Fibroblast of lung (primary cell): Measurements from ENCODE around the gene C11orf58. TPM values are rescaled to one million over a fixed set of nuclear protein-coding genes. Genes with fewer than 3 reads are reported as not detected.

ENCODE experiments used
- DNase-seq, 2 donors: peaks; one replicate each; pipeline versions ENCODE4 v3.0.0 to v3.0.0-alpha.2; 2010; ENCODE audit warnings: low read depth in 2 of 2
- H2AFZ ChIP-seq: 2 replicates; pipeline ENCODE4 v1.5.1; 2012; ENCODE audit warnings: low read length, control low read depth, inconsistent platforms
- H3K27ac ChIP-seq: 2 replicates; pipeline ENCODE4 v1.5.1; 2011; ENCODE audit warnings: low read length, control low read depth; ENCODE audit not compliant: insufficient read depth
- H3K27me3 ChIP-seq: 2 replicates; pipeline ENCODE4 v1.5.1; 2011; ENCODE audit warnings: mild to moderate bottlenecking, low read length; ENCODE audit not compliant: control insufficient read depth, insufficient read depth
- H3K36me3 ChIP-seq: 2 replicates; pipeline ENCODE4 v1.5.1; 2011; ENCODE audit warnings: low read length; ENCODE audit not compliant: control insufficient read depth, insufficient read depth
- H3K4me1 ChIP-seq: 2 replicates; pipeline ENCODE4 v1.5.1; 2011; ENCODE audit warnings: low read length; ENCODE audit not compliant: control insufficient read depth, insufficient read depth; ENCODE audit errors: extremely low read depth
- H3K4me2 ChIP-seq: 2 replicates; pipeline ENCODE4 v1.5.1; 2011; ENCODE audit warnings: low read length, control low read depth; ENCODE audit not compliant: insufficient read depth; ENCODE audit errors: extremely low read depth
- H3K4me3 ChIP-seq, 4 experiments: fragments of 200-600 bp in 1 of 4; sonication (generic) in 1 of 4; replicated peaks in 1 of 4; 2 replicates each; pipeline ENCODE4 v1.5.1; 2011 to 2016; ENCODE audit warnings: low read length in 4 of 4, low read depth in 3 of 4, mild to moderate bottlenecking in 3 of 4, control low read depth in 2 of 4, inconsistent platforms in 1 of 4, mixed read lengths in 1 of 4; ENCODE audit not compliant: insufficient read depth in 1 of 4; ENCODE audit errors: control extremely low read depth in 1 of 4
- H3K79me2 ChIP-seq: 2 replicates; pipeline ENCODE4 v1.5.1; 2012; ENCODE audit warnings: mild to moderate bottlenecking, low read length, inconsistent platforms; ENCODE audit not compliant: control insufficient read depth, insufficient read depth
- H3K9ac ChIP-seq: 2 replicates; pipeline ENCODE4 v1.5.1; 2011; ENCODE audit warnings: mild to moderate bottlenecking, low read length, control low read depth; ENCODE audit not compliant: insufficient read depth
- H3K9me3 ChIP-seq: 2 replicates; pipeline ENCODE4 v1.5.1; 2012; ENCODE audit warnings: low read depth, low read length; ENCODE audit not compliant: control insufficient read depth, insufficient read depth
- H4K20me1 ChIP-seq: 2 replicates; pipeline ENCODE4 v1.5.1; 2011; ENCODE audit warnings: low read length; ENCODE audit not compliant: control insufficient read depth, insufficient read depth; ENCODE audit errors: extremely low read depth
- EZH2 ChIP-seq: IDR thresholded peaks from 2 replicates; pipeline ENCODE4 v1.5.1; 2012; ENCODE audit warnings: low read length, control low read depth, mild to moderate bottlenecking; ENCODE audit errors: missing control alignments
- polyA plus RNA-seq, 2 donors: library from polyadenylated mRNA; depleted of rRNA in 1 of 2; stranded (reverse) in 1 of 2; unstranded in 1 of 2; fragments of >200 nt; gene quantifications; 2 replicates each; pipeline ENCODE4 v1.2.1, GENCODE V29; 2011 to 2012; ENCODE audit warnings: missing spikeins in 1 of 2
- total RNA-seq: library from RNA; depleted of rRNA; stranded (reverse); fragments of >200 nt; gene quantifications from 2 replicates; pipeline ENCODE4 v1.2.1, GENCODE V29; 2014
- TF ChIP-seq, protein P1 (sequence below), 2 donors: IDR thresholded peaks in 1 of 2; conservative IDR thresholded peaks in 1 of 2; 1 replicate in 1 of 2; 2 replicates in 1 of 2; pipeline ENCODE4 v1.5.1; 2011 to 2012; ENCODE audit warnings: low read length in 2 of 2, control low read depth in 1 of 2, inconsistent platforms in 1 of 2, low read depth in 1 of 2, mild to moderate bottlenecking in 1 of 2

Gene C11orf58
- total and polyA plus RNA-seq, 2 donors (not counting 1 experiment from before 2014, with no cell fraction given), result 183 to 184 TPM

DNA sequence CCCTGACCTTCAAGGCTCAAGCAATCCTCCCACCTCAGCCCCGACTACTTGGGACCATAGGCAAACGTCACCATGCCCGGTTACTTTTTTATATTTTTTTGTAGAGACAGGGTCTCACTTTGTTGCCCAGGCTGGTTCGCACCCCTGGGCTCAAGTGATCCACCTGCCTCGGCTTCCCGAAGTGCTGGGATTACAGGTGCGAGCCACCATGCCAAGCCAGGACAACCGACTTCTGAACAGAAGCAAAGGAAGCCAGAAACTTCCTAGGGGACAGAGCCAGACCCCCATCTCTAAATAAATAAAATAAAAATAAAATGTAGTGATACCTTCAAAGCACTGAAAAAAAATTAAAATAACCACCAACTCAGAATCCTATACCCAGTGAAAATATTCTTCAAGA lies 26.4 kb downstream of the C11orf58 start:
- Histone ChIP-seq H3K4me1 (no peaks in the 10 kb centered on the region), H3K9me3 (no peaks in the 10 kb centered on the region), H3K27me3 (peaks cover 3% of the 10 kb centered on the region), H3K79me2 (no peaks in the 10 kb centered on the region), H3K36me3 (no peaks in the 10 kb centered on the region), H3K9ac (no peak overlapping the region), H4K20me1 (no peaks in the 10 kb centered on the region), H3K27ac (no peak overlapping the region), H2AFZ (no peak overlapping the region), H3K4me2 (no peak overlapping the region), H3K4me3 (no peak overlapping the region)
- no peak for DNase-seq
- no peak for TF ChIP-seq EZH2
- TF ChIP-seq, protein P1, sequence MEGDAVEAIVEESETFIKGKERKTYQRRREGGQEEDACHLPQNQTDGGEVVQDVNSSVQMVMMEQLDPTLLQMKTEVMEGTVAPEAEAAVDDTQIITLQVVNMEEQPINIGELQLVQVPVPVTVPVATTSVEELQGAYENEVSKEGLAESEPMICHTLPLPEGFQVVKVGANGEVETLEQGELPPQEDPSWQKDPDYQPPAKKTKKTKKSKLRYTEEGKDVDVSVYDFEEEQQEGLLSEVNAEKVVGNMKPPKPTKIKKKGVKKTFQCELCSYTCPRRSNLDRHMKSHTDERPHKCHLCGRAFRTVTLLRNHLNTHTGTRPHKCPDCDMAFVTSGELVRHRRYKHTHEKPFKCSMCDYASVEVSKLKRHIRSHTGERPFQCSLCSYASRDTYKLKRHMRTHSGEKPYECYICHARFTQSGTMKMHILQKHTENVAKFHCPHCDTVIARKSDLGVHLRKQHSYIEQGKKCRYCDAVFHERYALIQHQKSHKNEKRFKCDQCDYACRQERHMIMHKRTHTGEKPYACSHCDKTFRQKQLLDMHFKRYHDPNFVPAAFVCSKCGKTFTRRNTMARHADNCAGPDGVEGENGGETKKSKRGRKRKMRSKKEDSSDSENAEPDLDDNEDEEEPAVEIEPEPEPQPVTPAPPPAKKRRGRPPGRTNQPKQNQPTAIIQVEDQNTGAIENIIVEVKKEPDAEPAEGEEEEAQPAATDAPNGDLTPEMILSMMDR (conservative IDR thresholded peaks at IDR 0.05 in 1 of 2, IDR thresholded peaks at IDR 0.05 in 1 of 2; ENCODE audit: low read depth in 1 of 2, low read length in 2 of 2), result no peak

DNA sequence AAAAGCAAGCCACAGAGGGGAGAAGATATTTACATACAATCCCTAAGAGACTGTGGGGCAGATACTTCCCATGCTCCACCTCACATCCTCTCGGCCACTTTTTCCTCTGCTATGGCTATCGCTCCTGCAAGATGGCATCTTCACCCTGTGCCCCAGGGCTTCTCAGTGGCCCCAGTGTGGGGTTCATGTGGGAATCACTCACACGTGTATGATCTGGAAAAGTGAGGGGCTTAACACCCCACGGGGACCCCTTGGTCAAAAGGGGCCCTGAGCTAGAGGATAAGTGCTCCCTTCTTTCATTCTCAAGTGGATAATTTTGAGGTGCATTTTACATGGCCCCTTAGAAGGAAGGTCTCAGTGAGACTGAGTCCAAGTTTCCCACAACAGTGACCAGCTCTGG lies 28.7 kb downstream of the C11orf58 start:
- no peak for DNase-seq
- H3K79me2 ChIP-seq, result no peaks in the 10 kb centered on the region
- no peaks in the 10 kb centered on the region for H3K4me1 ChIP-seq
- H3K36me3 ChIP-seq, result no peaks in the 10 kb centered on the region
- H3K27me3 ChIP-seq, result peaks cover 3% of the 10 kb centered on the region
- H3K9me3 ChIP-seq, result no peaks in the 10 kb centered on the region
- no peak overlapping the region for H3K4me3 ChIP-seq
- H3K4me2 ChIP-seq, result no peak overlapping the region
- H3K9ac ChIP-seq, result no peak overlapping the region
- no peak overlapping the region for H2AFZ ChIP-seq
- no peaks in the 10 kb centered on the region for H4K20me1 ChIP-seq
- no peak overlapping the region for H3K27ac ChIP-seq
- TF ChIP-seq, protein P1 (conservative IDR thresholded peaks at IDR 0.05 in 1 of 2, IDR thresholded peaks at IDR 0.05 in 1 of 2; ENCODE audit: low read depth in 1 of 2, low read length in 2 of 2), result no peak
- no peak for TF ChIP-seq EZH2

DNA sequence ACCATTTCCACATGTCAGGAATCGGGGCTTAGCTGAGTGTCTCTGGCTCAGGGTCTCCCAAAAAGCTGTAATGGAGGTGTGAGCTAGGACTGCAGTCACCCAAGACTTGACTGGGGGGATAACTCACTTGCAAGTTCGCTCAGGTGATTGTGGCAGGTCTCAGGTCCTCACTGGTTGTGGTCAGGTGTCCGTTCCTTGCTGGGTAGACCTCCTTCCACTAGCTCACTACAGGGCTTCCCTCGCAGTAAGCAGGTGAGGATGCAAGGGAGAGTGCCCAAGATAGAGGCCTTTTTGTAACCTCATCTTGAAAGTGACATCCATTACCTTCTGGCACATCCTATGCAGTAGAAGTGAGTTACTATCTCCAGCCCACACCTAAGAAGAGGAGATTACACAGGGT lies 29.5 kb downstream of the C11orf58 start:
- H3K36me3 ChIP-seq, result no peaks in the 10 kb centered on the region
- H3K4me2 ChIP-seq, result no peak overlapping the region
- H4K20me1 ChIP-seq, result no peaks in the 10 kb centered on the region
- H3K79me2 ChIP-seq, result no peaks in the 10 kb centered on the region
- DNase-seq, result no peak
- no peaks in the 10 kb centered on the region for H3K4me1 ChIP-seq
- H3K4me3 ChIP-seq, result no peak overlapping the region
- H2AFZ ChIP-seq, result no peak overlapping the region
- no peaks in the 10 kb centered on the region for H3K9me3 ChIP-seq
- no peak for TF ChIP-seq EZH2
- TF ChIP-seq, protein P1 (conservative IDR thresholded peaks at IDR 0.05 in 1 of 2, IDR thresholded peaks at IDR 0.05 in 1 of 2; ENCODE audit: low read depth in 1 of 2, low read length in 2 of 2), result no peak
- no peak overlapping the region for H3K27ac ChIP-seq
- no peak overlapping the region for H3K9ac ChIP-seq
- peaks cover 4% of the 10 kb centered on the region for H3K27me3 ChIP-seq
